CD4-positive, alpha-beta T cell treated with Interleukin-6 at 100 ng/mL for 8 hours (primary cell): ENCODE measurements around the gene NCBP2.

Source experiments
- DNase-seq: peaks from one replicate; pipeline ENCODE4 v3.0.0-alpha.2; 2020; ENCODE audit warnings: mixed read lengths, low spot score

Gene NCBP2

DNA sequence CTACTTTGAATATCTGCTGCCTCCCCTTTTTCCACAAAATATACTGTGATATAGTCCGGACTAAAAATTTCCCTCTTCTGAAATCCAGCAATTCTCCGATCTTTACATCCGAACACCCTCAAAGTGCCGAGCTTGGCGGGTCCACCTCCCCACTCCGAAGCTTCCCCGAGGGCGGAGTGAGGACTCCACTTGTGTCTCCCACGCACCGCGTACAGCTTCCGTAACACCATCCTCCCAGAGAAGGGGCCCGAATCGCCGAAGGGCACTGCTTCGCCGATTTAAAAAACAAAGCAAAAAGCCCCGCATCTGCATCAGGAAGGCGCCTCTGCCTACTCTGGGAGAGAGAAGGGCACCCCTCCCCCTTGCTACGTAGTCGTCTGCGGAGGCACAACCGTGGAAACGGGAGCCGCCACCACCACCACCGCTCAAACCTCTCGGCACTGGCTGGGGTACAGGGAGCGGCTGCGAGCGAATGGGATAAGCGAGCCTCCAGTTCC is 551 bp downstream of the NCBP2 start:
- DNase-seq: peak; percentile 28

- no peak for DNase-seq
Observed at GRCh38 chr3:196938576-196938975, 3.8 kb downstream of the NCBP2 start.

DNA sequence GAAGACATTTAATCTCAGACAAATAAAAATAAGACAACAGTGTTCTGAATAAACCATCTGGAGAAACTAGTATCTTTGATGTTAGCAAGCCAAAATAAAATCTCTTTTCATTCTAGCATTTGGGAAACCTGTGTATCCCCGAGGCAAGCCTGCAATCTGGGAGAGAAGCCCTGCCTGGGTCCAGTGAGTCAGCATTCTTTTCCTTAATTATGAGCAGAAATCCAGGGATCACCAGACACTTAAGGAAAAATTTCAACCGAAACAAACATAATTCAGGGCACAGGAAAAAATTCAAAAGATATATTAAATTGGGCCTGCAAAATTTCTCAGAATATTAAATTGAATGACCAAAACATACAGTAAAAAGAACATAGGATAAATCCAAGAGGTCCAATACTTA is 4.2 kb downstream of the NCBP2 start:
- no peak for DNase-seq

DNA sequence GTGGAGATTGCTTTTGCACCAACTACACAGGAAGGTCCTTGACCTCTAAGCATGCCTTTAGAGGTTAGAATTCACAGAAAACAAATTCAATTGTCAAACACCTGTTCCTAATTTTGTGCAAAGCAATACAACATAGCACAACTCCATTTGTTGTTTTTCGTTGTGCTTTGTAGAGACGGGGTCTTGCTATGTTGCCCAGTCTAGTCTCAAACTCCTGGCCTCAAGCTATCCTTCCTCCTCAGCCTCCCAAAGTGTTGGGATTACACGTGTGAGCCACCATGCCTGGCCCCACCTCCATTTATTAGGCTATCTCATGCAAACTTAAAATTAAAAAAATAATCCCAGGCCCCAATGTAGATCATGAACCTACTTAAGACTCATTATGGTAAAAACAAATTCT is 6.0 kb downstream of the NCBP2 start:
- DNase-seq: no peak

DNA sequence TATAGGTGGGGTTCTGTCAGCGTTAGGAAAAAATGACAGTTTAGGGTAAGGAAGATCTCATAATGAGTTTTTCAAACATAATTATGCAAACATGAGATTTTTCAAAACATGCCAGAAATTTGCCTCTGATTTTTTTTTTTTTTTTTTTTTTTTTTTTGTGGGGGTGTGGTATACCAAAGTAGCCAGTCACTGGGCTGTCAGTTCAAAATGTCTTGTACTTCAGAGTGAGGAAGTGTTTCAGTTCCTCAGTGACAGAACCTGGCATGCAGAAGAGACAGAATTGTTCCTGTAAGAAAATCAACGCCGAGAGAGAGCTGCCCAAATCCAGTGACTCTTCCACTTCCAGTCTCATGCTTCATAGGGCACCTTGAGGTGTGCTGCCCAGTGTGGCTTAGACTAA is 9.7 kb downstream of the NCBP2 start:
- DNase-seq: no peak

DNA sequence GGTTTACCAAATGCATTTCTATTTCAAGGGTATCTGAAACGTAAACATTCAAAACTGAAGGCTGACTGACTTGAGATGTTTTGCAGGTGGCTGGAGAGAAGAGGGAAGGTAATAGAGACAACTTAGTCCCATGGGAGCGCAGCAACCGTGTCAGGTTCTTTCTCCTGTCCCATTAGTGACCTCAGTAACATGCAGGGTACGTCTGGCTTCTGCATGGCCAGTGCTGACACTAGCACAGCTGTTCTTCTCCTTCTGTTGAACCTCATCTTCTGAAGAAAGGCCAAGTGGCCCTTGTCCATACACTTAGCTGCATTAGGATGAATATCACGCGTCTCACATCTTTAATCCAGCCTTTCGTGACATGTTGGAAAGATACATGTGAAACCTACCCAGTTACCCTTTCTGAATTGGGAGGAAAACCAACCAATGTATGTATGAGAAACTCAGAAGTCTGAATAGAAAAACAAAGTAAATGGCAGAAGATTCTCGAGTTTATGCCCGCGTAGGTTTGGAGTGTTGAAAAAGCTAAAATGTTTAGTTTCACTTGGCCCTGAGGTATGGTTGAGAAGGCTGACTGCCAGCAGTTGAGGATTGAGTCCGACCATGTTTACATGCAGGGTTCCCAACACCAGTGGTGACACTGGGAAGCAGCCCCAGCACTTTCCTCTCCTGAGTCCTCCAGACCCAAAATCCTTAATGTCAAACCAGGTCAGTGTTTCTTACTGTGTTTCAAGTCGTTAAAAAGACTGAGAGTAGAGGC is 10.3 kb downstream of the NCBP2 start:
- DNase-seq: no peak

GRCh38 chr3:196931157-196931556 is 11.2 kb downstream of the NCBP2 start:
- no peak for DNase-seq

- DNase-seq: no peak
Observed at GRCh38 chr3:196927571-196928453, 14.5 kb downstream of the NCBP2 start.

DNA sequence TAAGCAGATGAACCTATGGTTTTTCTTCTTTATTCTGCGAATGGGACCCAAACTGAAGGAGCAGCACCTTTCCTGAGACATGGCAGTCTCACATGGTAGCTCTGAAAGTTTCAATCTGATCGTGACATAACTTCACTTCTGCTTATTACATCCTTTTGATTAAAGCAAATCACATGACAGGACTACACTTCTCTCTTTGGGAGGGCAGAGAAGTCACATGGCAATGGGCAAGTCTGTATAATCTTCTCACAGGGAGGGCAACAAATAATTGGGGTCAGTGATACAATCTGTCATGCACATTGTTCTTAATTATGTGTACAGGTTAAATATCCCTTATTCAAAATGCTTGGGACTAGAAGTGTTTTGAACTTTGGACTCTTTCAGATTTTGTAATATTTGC is 21.6 kb downstream of the NCBP2 start:
- DNase-seq: no peak

- no peak for DNase-seq
Observed at GRCh38 chr3:196918968-196919367, 23.4 kb downstream of the NCBP2 start.

GRCh38 chr3:196916995-196917394 is 25.3 kb downstream of the NCBP2 start:
- no peak for DNase-seq

- no peak for DNase-seq
Observed at GRCh38 chr3:196916221-196916620, 26.1 kb downstream of the NCBP2 start.

- no peak for DNase-seq
Observed at GRCh38 chr3:196915375-196915774, 27.0 kb downstream of the NCBP2 start.

DNA sequence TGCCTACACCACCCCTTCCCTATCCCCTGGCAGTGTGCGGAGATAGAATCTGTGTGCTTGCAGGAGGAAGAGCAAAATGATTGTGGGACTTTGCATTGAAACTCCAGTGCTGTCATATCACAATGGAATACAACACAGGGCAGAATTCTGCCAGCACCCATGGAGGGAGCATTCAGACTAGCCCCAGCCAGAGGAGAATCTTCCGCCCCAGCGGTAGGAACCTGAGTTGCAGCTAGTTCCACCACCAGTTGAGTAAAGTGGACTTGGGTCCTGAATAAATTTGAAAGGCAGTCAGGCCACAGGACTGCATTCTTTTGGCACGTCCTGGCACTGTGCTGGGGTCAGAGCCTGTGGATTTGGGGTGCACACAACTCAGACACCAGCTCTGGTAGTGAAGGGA is 27.5 kb downstream of the NCBP2 start:
- no peak for DNase-seq

DNA sequence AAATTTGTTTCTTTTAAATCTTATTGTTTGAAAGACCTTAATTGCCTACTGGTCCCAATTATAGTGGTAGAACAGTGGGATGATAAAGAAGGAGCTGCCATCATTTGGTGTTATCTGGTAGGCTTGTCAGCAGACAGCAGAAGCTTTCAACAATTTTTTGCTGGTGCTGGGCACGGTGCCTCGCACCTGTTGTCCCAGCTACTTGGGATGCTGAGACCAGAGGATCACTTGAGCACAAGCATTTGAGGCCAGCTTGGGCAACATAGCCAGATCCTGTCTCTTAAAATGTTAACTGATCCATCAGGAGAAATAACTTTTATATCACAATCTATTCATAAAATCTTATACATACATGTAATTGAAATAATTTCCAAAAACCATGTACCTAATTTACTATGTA is 38.6 kb downstream of the NCBP2 start:
- DNase-seq: no peak

- DNase-seq: no peak
Observed at GRCh38 chr3:196902296-196902695, 40.0 kb downstream of the NCBP2 start.

- no peak for DNase-seq
Observed at GRCh38 chr3:196901768-196902167, 40.6 kb downstream of the NCBP2 start.

- DNase-seq: no peak
Observed at GRCh38 chr3:196896229-196896628, 46.1 kb downstream of the NCBP2 start.

- no peak for DNase-seq
Observed at GRCh38 chr3:196894557-196895295, 47.6 kb downstream of the NCBP2 start.

- DNase-seq: no peak
Observed at GRCh38 chr3:196889844-196890708, 52.3 kb downstream of the NCBP2 start.

DNA sequence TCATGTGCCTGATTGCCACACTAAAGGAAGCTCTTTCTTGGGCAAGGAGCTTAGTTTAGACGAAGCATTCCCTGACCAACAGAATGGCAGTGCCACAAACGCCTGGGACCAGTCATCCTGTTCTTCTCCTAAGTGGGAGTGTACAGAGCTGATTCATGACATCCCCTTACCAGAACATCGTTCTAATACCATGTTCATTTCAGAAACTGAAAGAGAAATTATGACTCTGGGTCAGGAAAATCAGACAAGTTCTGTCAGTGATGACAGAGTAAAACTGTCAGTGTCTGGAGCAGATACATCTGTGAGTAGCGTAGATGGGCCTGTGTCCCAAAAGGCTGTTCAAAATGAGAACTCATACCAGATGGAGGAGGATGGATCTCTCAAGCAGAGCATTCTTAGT is 56.2 kb downstream of the NCBP2 start:
- no peak for DNase-seq
